Measurements from ENCODE around the gene ATF7IP2. TPM values are rescaled to one million over a fixed set of nuclear protein-coding genes. Genes with fewer than 3 reads are reported as not detected.

ATF7IP2 gene
- total RNA-seq, 1 experiment from 2014 or later, result 7.4 TPM

- no peaks in the 10 kb centered on the region for H3K9me2 ChIP-seq (ENCODE audit: insufficient read depth)
- H3K4me1 ChIP-seq (ENCODE audit: control insufficient read depth in 1 of 2, insufficient read depth in 2 of 2, low read length in 2 of 2), result peaks cover 5 to 11% of the 10 kb centered on the region in 2 experiments; a peak in 3 of 4 replicates
- no peak overlapping the region for H2AFZ ChIP-seq (ENCODE audit: low read depth, low read length, poor library complexity, severe bottlenecking)
- H3K36me3 ChIP-seq (ENCODE audit: control insufficient read depth in 1 of 2, insufficient read depth in 2 of 2, low read length in 2 of 2), result no peaks in the 10 kb centered on the region; a peak in 1 of 4 replicates
- H3K27me3 ChIP-seq (ENCODE audit: insufficient read depth, low read length), result no peaks in the 10 kb centered on the region
- BruUV-seq (replicated peaks), result no TSS peak
- ATAC-seq (peak; percentile 73), DNase-seq (ENCODE audit: low read depth, low spot score) (no peak)
- ChIA-PET CTCF (no interaction called here), POLR2A (no interaction called here), RAD21 (ENCODE audit: low non-redundant PET in 1 of 2, low total read pairs in 2 of 2, uncharacterized antibody in 2 of 2, unreplicated experiment in 2 of 2) (no interaction called here)
- H3K79me2 ChIP-seq (ENCODE audit: insufficient read depth, low read length), result no peaks in the 10 kb centered on the region
- no peaks in the 10 kb centered on the region for H4K20me1 ChIP-seq (ENCODE audit: insufficient read depth)
- H3K4me2 ChIP-seq (ENCODE audit: low read length), result no peak overlapping the region
- H3K9me3 ChIP-seq (ENCODE audit: control insufficient read depth in 1 of 2, insufficient read depth in 1 of 2, low read depth in 1 of 2, low read length in 2 of 2), result no peaks in the 10 kb centered on the region
- H3K4me3 ChIP-seq (replicated peaks in 1 of 2; ENCODE audit: low read depth in 1 of 2, low read length in 2 of 2), result no peak overlapping the region
- H3K27ac ChIP-seq (ENCODE audit: low read depth, low read length), result no peak overlapping the region
- TF ChIP-seq SRF (IDR thresholded peaks at IDR 0.05; ENCODE audit: low read depth) (no peak), CTCF (IDR thresholded peaks at IDR 0.05 in 2 of 3, conservative IDR thresholded peaks at IDR 0.05 in 1 of 3; ENCODE audit: borderline replicate concordance in 1 of 3, insufficient read depth in 1 of 3, low read depth in 2 of 3, low read length in 2 of 3) (peak in 1 of 3 experiments; percentile 11; a peak in 1 of 6 replicates)
- intact Hi-C loops (cut with micrococcal nuclease), result loop anchor here (10.0 kb wide), 1 partner anchor 1336 kb away; no protein-coding TSS in a partner anchor
- H3K9ac ChIP-seq (ENCODE audit: low read length), result no peak overlapping the region
Measured at GRCh38 chr16:10501016-10501607, 115.3 kb downstream of the ATF7IP2 start.

GRCh38 chr16:10502776-10503175 is 116.9 kb downstream of the ATF7IP2 start:
- ChIA-PET RAD21 (ENCODE audit: low non-redundant PET in 1 of 2, low total read pairs in 2 of 2, uncharacterized antibody in 2 of 2, unreplicated experiment in 2 of 2) (no interaction called here), CTCF (no interaction called here), POLR2A (no interaction called here)
- no peak overlapping the region for H3K4me2 ChIP-seq (ENCODE audit: low read length)
- no peaks in the 10 kb centered on the region for H3K9me2 ChIP-seq (ENCODE audit: insufficient read depth)
- DNase-seq (ENCODE audit: low read depth, low spot score) (no peak), ATAC-seq (no peak)
- no peaks in the 10 kb centered on the region for H3K27me3 ChIP-seq (ENCODE audit: insufficient read depth, low read length)
- no peak overlapping the region for H3K9ac ChIP-seq (ENCODE audit: low read length)
- H3K79me2 ChIP-seq (ENCODE audit: insufficient read depth, low read length), result no peaks in the 10 kb centered on the region
- no peak overlapping the region for H3K27ac ChIP-seq (ENCODE audit: low read depth, low read length)
- no peaks in the 10 kb centered on the region; a peak in 1 of 4 replicates for H3K36me3 ChIP-seq (ENCODE audit: control insufficient read depth in 1 of 2, insufficient read depth in 2 of 2, low read length in 2 of 2)
- H3K9me3 ChIP-seq (ENCODE audit: control insufficient read depth in 1 of 2, insufficient read depth in 1 of 2, low read depth in 1 of 2, low read length in 2 of 2), result no peaks in the 10 kb centered on the region
- no peak overlapping the region for H2AFZ ChIP-seq (ENCODE audit: low read depth, low read length, poor library complexity, severe bottlenecking)
- no peak overlapping the region for H3K4me3 ChIP-seq (replicated peaks in 1 of 2; ENCODE audit: low read depth in 1 of 2, low read length in 2 of 2)
- intact Hi-C loops (cut with micrococcal nuclease), result loop anchor here (10.0 kb wide), 1 partner anchor 1338 kb away; no protein-coding TSS in a partner anchor
- peaks cover 5 to 11% of the 10 kb centered on the region in 2 experiments; a peak in 3 of 4 replicates for H3K4me1 ChIP-seq (ENCODE audit: control insufficient read depth in 1 of 2, insufficient read depth in 2 of 2, low read length in 2 of 2)
- no peaks in the 10 kb centered on the region for H4K20me1 ChIP-seq (ENCODE audit: insufficient read depth)
- no TSS peak for BruUV-seq (replicated peaks)
- no peak for TF ChIP-seq CEBPB (IDR thresholded peaks at IDR 0.05; ENCODE audit: low read depth)
- TF ChIP-seq POLR2A (IDR thresholded peaks at IDR 0.05; ENCODE audit: borderline replicate concordance, extremely low read depth, insufficient read depth, insufficient read length), result no peak
- TF ChIP-seq EZH2phosphoT487 (IDR thresholded peaks at IDR 0.05; ENCODE audit: borderline replicate concordance), result no peak
- TF ChIP-seq ELF1 (IDR thresholded peaks at IDR 0.05; ENCODE audit: borderline replicate concordance, low read depth), result no peak
- no peak for TF ChIP-seq POLR2AphosphoS5 (IDR thresholded peaks at IDR 0.05; ENCODE audit: low read depth, low read length)
- TF ChIP-seq EZH2 (IDR thresholded peaks at IDR 0.05), result no peak
- no peak for TF ChIP-seq EGR1 (IDR thresholded peaks at IDR 0.05; ENCODE audit: low read depth)
- TF ChIP-seq SRF (IDR thresholded peaks at IDR 0.05; ENCODE audit: low read depth), result no peak
- TF ChIP-seq ZFX (IDR thresholded peaks at IDR 0.05), result no peak
- TF ChIP-seq MAX (IDR thresholded peaks at IDR 0.05), result no peak
- TF ChIP-seq JUND (IDR thresholded peaks at IDR 0.05), result no peak
- TF ChIP-seq CBX3 (IDR thresholded peaks at IDR 0.05; ENCODE audit: low read depth), result no peak
- TF ChIP-seq ZBTB33 (IDR thresholded peaks at IDR 0.05; ENCODE audit: extremely low read depth, insufficient replicate concordance, low read length), result no peak
- TF ChIP-seq ATF3 (IDR thresholded peaks at IDR 0.05), result no peak
- TF ChIP-seq RAD21 (IDR thresholded peaks at IDR 0.05; ENCODE audit: low read depth), result no peak
- no peak for TF ChIP-seq SP1 (IDR thresholded peaks at IDR 0.05; ENCODE audit: low read depth)
